OCI-LY3 (cell line): ENCODE measurements around the gene ALOXE3.

Experiments used
- EZH2phosphoT487 ChIP-seq: fragments of 200-600 bp; shearing (Covaris generic); IDR thresholded peaks from 2 replicates; pipeline ENCODE4 v1.6.1; 2018; ENCODE audit warnings: antibody characterized with exemption, mixed run types, low read depth
- TF ChIP-seq, protein P1 (sequence below): fragments of 200-600, 300-600 bp; sonication (generic); IDR thresholded peaks from 2 replicates; pipeline ENCODE4 v1.5.1; 2014; ENCODE audit warnings: antibody characterized with exemption, low read length, low read depth

DNA sequence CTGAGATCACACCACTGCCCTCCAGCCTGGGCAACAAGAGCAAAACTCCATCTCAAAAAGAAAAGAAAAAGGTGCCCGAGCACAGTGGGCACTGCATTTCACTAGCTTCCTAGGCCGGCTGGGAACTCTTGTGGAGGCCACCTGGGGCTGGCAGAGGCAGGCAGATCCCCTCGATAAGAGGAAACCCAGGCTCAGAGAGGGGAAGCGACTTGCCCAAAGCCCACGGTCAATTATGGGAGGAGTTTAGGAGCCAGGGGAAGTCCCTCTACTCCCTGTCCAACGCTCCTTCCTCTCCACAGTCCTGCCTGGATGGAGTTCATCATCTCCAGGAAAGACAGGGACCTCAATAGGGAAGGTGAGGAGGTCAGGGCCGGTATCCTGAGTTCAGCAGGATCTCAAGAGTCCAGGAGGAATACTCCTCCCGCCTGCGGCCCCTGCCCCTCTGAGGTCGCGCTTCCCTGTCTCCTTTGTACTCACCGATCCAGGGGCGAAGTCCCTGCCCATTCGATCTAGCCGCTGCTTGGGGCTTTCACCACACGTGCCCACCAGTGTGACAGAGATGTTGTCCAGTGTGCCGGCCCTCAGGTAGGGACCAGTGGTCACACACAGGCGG is 841 bp downstream of the ALOXE3 start:
- TF ChIP-seq, protein P1, sequence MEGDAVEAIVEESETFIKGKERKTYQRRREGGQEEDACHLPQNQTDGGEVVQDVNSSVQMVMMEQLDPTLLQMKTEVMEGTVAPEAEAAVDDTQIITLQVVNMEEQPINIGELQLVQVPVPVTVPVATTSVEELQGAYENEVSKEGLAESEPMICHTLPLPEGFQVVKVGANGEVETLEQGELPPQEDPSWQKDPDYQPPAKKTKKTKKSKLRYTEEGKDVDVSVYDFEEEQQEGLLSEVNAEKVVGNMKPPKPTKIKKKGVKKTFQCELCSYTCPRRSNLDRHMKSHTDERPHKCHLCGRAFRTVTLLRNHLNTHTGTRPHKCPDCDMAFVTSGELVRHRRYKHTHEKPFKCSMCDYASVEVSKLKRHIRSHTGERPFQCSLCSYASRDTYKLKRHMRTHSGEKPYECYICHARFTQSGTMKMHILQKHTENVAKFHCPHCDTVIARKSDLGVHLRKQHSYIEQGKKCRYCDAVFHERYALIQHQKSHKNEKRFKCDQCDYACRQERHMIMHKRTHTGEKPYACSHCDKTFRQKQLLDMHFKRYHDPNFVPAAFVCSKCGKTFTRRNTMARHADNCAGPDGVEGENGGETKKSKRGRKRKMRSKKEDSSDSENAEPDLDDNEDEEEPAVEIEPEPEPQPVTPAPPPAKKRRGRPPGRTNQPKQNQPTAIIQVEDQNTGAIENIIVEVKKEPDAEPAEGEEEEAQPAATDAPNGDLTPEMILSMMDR = no peak
- no peak for TF ChIP-seq EZH2phosphoT487
